Upper lobe of left lung (tissue), 4 donors: ENCODE results near the gene SEC11A.

Experiments used
- POLR2A ChIP-seq, 4 donors: fragments of 450-650 bp; IDR thresholded peaks; one replicate each; pipeline ENCODE4 v1.5.1; 2016 to 2017; ENCODE audit warnings: antibody characterized with exemption in 4 of 4, mild to moderate bottlenecking in 2 of 4
- POLR2AphosphoS5 ChIP-seq, 2 donors: sonication (generic); formaldehyde crosslinking; IDR thresholded peaks; one replicate each; pipeline ENCODE4 v1.5.1; 2017; ENCODE audit warnings: antibody characterized with exemption in 2 of 2
- TF ChIP-seq, protein P1 (sequence below), 6 experiments: fragments of 450-650 bp in 4 of 6; fragments of 200-600 bp in 2 of 6; sonication (generic) in 2 of 6; IDR thresholded peaks; one replicate each; pipeline ENCODE4 v1.5.1; 2016 to 2019; ENCODE audit warnings: antibody characterized with exemption in 6 of 6

DNA sequence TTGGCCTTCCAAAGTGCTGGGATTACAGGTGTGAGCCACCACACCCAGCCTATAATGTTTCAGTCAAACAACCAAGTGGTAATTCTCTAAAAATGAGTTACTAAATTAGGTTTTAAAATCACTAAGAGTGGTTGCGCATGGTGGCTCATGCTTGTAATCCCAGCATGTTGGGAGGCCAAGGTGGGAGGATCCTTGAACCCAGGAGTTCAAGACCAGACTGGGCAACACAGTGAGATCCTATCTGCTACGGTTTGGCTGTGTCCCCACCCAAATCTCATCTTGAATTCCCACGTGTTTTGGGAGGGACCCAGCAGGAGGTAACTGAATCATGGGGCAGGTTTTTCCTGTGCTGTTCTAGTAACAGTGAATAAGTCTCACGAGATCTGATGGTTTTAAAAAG lies 26.1 kb downstream of the SEC11A start:
- TF ChIP-seq, protein P1, sequence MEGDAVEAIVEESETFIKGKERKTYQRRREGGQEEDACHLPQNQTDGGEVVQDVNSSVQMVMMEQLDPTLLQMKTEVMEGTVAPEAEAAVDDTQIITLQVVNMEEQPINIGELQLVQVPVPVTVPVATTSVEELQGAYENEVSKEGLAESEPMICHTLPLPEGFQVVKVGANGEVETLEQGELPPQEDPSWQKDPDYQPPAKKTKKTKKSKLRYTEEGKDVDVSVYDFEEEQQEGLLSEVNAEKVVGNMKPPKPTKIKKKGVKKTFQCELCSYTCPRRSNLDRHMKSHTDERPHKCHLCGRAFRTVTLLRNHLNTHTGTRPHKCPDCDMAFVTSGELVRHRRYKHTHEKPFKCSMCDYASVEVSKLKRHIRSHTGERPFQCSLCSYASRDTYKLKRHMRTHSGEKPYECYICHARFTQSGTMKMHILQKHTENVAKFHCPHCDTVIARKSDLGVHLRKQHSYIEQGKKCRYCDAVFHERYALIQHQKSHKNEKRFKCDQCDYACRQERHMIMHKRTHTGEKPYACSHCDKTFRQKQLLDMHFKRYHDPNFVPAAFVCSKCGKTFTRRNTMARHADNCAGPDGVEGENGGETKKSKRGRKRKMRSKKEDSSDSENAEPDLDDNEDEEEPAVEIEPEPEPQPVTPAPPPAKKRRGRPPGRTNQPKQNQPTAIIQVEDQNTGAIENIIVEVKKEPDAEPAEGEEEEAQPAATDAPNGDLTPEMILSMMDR (IDR thresholded peaks at IDR 0.05) = no peak
- TF ChIP-seq POLR2A (IDR thresholded peaks at IDR 0.05) (no peak), POLR2AphosphoS5 (IDR thresholded peaks at IDR 0.05) (no peak)
